Cardiac fibroblast (primary cell): Measurements from ENCODE around the gene OR1F1.
A peak's percentile ranks its signal among the peaks of the same experiment; 100 is the strongest.

Experiments used
- DNase-seq, 2 donors: peaks; one replicate each; pipeline versions ENCODE4 v3.0.0 to v3.0.0-alpha.2; 2010; ENCODE audit warnings: low read depth in 2 of 2
- H3K4me3 ChIP-seq, 2 donors: replicated peaks in 1 of 2; 1 replicate in 1 of 2; 2 replicates in 1 of 2; pipeline ENCODE4 v1.5.1; 2011; ENCODE audit warnings: low read depth in 2 of 2, low read length in 2 of 2, mild to moderate bottlenecking in 2 of 2, moderate library complexity in 1 of 2
- CTCF ChIP-seq: IDR thresholded peaks from one replicate; pipeline ENCODE4 v1.5.1; 2011; ENCODE audit warnings: low read depth, mild to moderate bottlenecking, low read length, inconsistent platforms

OR1F1 gene

GRCh38 chr16:3157229-3158025 is 30.6 kb upstream of the OR1F1 start:
- peak; percentile 93 to 98 for DNase-seq

GRCh38 chr16:3158026-3158509 is 29.9 kb upstream of the OR1F1 start:
- H3K4me3 ChIP-seq: peak overlapping the region; percentile 60 to 70
- TF ChIP-seq CTCF: no peak
- peak in 1 of 2 donors; percentile 34 for DNase-seq

More at GRCh38 chr16:3157229-3158025, 30.6 kb upstream of the OR1F1 start:
- H3K4me3 ChIP-seq: peak overlapping the region; percentile 60 to 70
- TF ChIP-seq CTCF: no peak

- peak; percentile 87 to 91 for DNase-seq
- peak overlapping the region; percentile 60 to 70 for H3K4me3 ChIP-seq
- TF ChIP-seq CTCF: peak; percentile 1
These were observed 29.3 kb upstream of the OR1F1 start for GRCh38 chr16:3158510-3159314.

- TF ChIP-seq CTCF: no peak
- H3K4me3 ChIP-seq: no peak overlapping the region
- no peak for DNase-seq
These were observed 26.6 kb upstream of the OR1F1 start for GRCh38 chr16:3161235-3162018.

- TF ChIP-seq CTCF: no peak
- H3K4me3 ChIP-seq: no peak overlapping the region
- no peak for DNase-seq
These were observed 23.6 kb upstream of the OR1F1 start for GRCh38 chr16:3164121-3164991.
